GM13977 (cell line): ENCODE measurements around the gene ERC1.
"Not testable (repeated sequence)": the region's sequence is repeated elsewhere in the genome, so short reads cannot be mapped to it uniquely, and the experiment has no call there.

Experiments
- DNase-seq: peaks from one replicate; pipeline ENCODE4 v3.0.0; 2012; ENCODE audit warnings: low spot score
- CTCF ChIP-seq: IDR thresholded peaks from 2 replicates; pipeline ENCODE4 v1.5.1; 2012; ENCODE audit warnings: mild to moderate bottlenecking, control low read depth; ENCODE audit not compliant: insufficient read depth; ENCODE audit errors: extremely low read depth, missing control alignments
- in situ Hi-C: fragments of 300-500 bp; cut with MboI; formaldehyde crosslinking; loops from one replicate; pipeline ENCODE4 v1.12.0; 2022; ENCODE audit warnings: low sequenced_read_pairs, low pct_unique_long_range_greater_than_20kb, mixed read lengths, inconsistent platforms; ENCODE audit not compliant: unreplicated experiment

ERC1 gene

GRCh38 chr12:1197264-1198018 lies 206.4 kb downstream of the ERC1 start:
- in situ Hi-C loops, result no loop called here
- no peak for TF ChIP-seq CTCF
- no peak for DNase-seq

- DNase-seq, in situ Hi-C loops: not testable (repeated sequence)
Observed at GRCh38 chr12:1198854-1199253, 207.8 kb downstream of the ERC1 start.

GRCh38 chr12:1199700-1200099 lies 208.7 kb downstream of the ERC1 start:
- in situ Hi-C loops, result no loop called here
- TF ChIP-seq CTCF, result no peak
- DNase-seq, result no peak

GRCh38 chr12:1201030-1201429 lies 210.0 kb downstream of the ERC1 start:
- in situ Hi-C loops, result no loop called here
- no peak for DNase-seq
- TF ChIP-seq CTCF, result no peak

- in situ Hi-C loops, result no loop called here
- no peak for TF ChIP-seq CTCF
Observed at GRCh38 chr12:1201886-1202285, 210.9 kb downstream of the ERC1 start.

DNA sequence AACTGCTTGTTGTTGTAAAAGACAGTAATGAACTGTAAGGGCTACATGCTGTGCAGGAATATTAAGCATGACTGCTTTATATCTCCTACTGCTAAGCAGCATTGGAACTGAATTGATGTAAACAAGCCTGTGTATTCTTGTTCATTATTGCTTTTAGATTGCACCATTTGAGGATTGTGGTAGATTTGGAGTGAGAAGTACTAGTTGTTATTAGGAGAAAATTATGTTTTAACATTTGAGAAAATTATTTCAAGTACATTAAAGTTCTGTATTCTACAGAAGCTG lies 212.7 kb downstream of the ERC1 start:
- in situ Hi-C loops, result no loop called here
- DNase-seq, result no peak
- TF ChIP-seq CTCF, result no peak

More at GRCh38 chr12:1201886-1202285, 210.9 kb downstream of the ERC1 start:
- no peak for DNase-seq

- DNase-seq, result peak; percentile 34
- TF ChIP-seq CTCF, result no peak
- in situ Hi-C loops, result no loop called here
Observed at GRCh38 chr12:1204581-1205121, 213.6 kb downstream of the ERC1 start.
